G401.6 (cell line): Measurements from ENCODE around the gene MYOC.
"Not testable (repeated sequence)": the region's sequence is repeated elsewhere in the genome, so short reads cannot be mapped to it uniquely, and the experiment has no call there.

Source experiments
- FAIRE-seq: peaks from 2 replicates; lab custom pipeline; 2012; peaks lifted over from hg19 to GRCh38; lab: Jason Lieb, UNC

Gene MYOC

DNA sequence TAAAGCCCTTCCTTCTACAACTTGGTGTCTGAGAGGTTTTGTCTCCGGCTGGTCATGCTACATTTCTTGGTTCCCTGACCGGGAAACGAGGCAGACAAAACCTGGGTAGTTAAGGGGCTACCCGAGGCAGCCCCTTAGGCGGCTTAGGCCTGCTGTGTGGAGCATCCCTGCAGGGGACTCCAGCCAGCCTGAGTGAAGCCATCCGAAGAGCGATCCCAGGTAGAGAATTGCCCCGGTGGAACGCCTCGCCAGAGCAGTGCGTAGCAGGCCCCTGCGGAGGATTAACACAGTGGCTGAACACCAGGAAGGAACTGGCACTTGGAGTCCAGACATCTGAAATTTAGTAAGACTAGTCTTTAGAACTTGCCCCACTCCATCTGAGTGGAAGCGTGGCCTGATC lies 51.6 kb downstream of the MYOC start:
- no peak for FAIRE-seq

DNA sequence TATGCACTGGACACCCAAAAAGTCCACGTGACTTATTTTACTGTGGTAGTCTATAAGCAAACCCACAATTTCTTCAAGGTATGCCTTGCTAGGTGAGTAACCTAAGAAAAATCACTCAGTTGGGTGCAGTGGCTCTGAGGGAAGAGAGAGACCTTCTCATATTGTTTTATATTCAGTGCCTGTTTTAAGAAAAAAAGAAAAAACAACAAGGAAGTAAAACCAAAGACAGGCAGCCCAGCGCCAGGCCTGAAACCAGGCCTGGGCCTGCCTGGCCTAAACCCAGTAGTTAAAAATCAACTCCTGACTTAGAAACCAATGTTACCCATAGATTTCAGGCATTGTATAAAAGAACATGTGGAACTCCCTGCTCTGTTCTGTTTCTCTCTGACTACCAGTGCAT lies 52.2 kb downstream of the MYOC start:
- FAIRE-seq: not testable (repeated sequence)

DNA sequence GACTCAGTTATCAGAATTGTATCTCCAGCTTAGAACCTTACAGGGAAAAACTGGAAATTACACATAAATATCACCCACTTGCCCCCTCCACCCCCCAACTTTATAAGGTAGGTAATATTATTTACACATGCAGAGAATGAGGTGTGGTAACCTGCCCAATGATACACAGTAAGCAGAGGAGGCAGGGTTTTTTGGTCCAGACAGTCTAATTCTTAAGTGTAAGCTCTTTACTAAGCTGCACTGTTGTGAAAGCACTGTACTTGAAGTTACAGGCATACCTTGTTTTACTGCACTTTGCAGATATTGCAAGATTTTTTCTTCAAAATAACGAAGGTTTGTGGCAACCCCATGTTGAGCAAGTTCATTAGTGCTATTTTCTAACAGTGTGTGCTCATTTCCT lies 55.3 kb downstream of the MYOC start:
- no peak for FAIRE-seq

DNA sequence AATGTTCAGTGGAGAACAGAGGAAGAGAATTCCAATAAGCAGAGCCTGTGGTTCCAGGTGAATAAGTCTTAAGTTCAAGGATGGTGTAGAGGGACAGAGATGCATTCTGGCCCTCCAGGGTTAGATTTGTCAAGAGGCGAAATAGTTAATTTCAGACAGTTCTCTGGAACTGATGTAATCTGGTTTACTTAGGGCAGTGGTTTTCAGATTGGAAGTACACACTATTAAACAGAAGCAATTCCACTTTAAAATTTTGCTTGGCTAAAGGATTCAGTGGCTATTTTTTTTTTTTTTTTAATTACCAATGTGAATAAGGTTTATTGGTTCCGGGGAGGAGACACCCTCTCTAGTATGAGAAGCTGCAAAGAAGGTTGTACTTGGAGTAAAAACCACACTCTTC lies 55.8 kb downstream of the MYOC start:
- FAIRE-seq: no peak

DNA sequence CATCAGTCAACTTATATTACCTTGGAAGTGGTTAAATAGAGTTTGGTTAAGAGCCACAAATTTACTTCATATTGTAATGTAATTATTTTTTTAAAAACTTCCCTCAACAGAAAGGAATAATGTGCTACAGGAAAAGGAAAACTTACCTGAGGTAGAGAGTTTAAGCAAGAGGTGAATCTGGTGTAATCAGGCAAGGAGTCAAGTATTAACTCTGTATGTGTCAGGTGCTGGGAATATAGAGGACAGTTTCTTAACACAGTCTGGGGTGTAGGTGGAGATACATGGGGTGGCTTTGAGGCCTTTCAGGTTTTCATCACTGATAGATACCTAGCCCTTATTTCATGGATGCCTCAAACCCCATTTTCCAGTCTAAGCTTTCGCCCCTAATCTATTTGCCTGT lies 56.4 kb downstream of the MYOC start:
- no peak for FAIRE-seq

DNA sequence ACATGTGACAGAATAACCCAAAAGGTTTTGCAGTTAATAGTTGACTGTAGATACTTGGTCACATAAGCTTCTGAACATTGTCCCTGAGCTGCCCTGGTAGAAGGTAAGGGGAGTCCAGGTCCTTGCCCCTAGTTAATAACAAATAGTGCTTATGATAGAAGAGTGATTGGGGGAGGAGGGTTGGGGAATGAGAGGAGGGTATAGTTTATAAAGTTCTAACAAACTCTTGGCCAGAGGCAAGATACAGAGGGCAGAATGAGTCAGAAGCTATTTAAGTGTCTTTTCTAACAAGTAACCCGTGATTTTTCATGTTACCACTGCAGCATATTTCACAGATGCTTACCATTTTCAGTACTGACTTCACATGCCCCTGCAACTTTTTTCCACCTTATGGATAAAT lies 57.2 kb downstream of the MYOC start:
- no peak for FAIRE-seq

DNA sequence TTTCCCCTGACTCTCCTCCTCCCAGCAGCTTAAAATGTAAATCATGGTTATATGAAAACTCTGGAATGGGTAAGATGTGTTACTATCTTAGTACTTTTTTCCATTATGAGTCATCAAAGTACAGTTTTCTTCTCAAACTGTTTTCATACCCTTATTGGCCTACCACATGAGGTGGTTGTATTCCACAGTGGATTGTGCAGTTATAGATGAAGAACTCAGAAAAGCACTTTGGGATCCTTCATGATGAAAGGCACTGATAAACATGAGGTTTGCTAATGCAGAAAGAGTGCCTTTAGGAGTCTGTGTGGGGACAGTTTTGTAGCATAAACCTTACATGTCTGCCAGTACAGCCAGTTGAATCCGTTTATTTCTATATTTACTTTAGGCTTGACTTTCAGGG lies 62.5 kb downstream of the MYOC start:
- no peak for FAIRE-seq

DNA sequence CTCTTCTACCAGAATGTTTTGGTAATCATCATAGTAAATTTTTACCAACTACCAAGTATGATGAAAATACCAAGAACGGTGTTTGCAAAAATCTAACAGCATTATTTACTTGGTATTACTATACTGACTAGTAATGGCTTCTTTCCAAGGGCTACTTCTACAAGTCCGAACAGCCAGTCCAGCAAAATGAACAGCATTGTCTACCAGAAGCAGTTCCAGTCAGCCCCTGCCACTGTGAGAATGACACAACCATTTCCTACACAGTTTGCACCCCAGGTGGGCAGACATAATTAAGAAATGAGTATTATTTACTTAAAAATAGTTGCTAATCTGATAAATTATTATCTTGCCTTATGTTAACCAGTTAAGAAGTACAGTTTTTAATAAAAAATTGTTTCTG lies 64.3 kb downstream of the MYOC start:
- no peak for FAIRE-seq

DNA sequence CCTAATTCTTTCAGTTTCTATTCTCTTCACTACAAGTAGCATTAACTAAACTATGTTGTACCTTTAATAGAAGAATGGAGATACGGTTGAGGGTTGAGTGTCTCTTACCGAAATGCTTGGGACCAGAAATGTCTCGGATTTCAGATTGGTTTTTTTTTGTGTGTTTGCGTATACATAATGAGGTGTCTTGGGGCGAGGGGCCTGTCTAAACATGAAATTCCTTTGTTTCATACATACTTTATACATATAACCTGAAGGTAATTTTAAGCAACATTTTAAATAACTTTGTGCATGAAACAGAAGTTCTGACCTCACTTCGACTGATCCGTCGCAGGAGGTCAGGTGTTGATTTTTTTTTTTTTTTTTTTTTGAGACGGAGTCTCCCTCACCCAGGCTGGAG lies 66.8 kb downstream of the MYOC start:
- FAIRE-seq: no peak
